ENCODE results near the gene NEURL4.
"Not testable (repeated sequence)": the region's sequence is repeated elsewhere in the genome, so short reads cannot be mapped to it uniquely, and the experiment has no call there.

NEURL4 gene

GRCh38 chr17:7343250-7343649 is 14.1 kb upstream of the NEURL4 start:
- TF ChIP-seq CTCF (IDR thresholded peaks at IDR 0.05; ENCODE audit: low read depth, low read length) (no peak), POLR2A (IDR thresholded peaks at IDR 0.05; ENCODE audit: extremely low read depth, insufficient read length) (no peak), MYC (IDR thresholded peaks at IDR 0.05; ENCODE audit: low read depth, low read length) (no peak)
- TF ChIP-seq, protein P1, sequence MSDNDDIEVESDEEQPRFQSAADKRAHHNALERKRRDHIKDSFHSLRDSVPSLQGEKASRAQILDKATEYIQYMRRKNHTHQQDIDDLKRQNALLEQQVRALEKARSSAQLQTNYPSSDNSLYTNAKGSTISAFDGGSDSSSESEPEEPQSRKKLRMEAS (IDR thresholded peaks at IDR 0.05; ENCODE audit: low read depth, low read length), result no peak
- no peak overlapping the region for H3K4me3 ChIP-seq (ENCODE audit: low read depth, low read length)
- no peak for DNase-seq (ENCODE audit: low read depth)

DNA sequence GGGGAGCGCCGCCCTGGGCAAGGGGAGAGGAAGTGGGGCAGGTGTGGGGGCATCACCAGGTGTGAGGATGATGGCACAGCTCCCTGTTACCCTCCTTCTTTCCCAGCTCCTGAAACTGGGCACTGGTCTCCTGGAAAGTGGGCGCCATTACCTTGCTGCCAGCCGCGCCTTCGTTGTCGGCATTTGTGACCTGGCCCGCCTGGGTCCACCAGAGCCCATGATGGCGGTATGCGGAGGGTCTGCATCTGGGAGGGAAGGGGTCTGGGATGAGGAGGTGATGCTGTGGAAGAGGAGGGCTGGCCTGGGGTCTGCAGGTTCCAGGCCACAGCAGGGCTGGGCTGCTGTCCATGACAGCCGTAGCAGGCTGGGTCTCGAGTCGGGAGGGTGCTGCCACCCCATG is 12.7 kb upstream of the NEURL4 start:
- TF ChIP-seq MYC (IDR thresholded peaks at IDR 0.05; ENCODE audit: low read depth, low read length) (no peak), POLR2A (IDR thresholded peaks at IDR 0.05; ENCODE audit: extremely low read depth, insufficient read length) (no peak), CTCF (IDR thresholded peaks at IDR 0.05; ENCODE audit: low read depth, low read length) (no peak)
- TF ChIP-seq, protein P1 (IDR thresholded peaks at IDR 0.05; ENCODE audit: low read depth, low read length), result no peak
- DNase-seq (ENCODE audit: low read depth), result no peak
- H3K4me3 ChIP-seq (ENCODE audit: low read depth, low read length), result no peak overlapping the region

DNA sequence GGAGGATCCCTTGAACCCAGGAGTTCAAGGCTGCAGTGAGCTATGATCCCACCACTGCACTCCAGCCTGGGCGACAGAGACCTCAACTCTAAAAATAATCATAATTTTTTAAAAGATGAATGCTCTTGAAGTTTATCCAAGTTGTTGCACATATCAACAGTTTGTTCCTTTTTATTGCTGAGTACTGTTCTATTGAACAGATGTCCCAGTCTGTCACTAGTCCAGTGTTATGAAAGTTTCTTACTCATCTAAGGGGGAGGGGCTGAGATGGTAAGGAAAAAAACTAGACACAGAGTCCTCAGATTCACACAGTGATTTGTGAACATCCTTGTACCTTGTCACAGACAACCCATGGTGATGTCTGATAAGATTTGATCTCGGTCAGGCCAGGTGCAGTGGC is 11.0 kb upstream of the NEURL4 start:
- no peak overlapping the region for H3K4me3 ChIP-seq (ENCODE audit: low read depth, low read length)
- peak; percentile 23 for DNase-seq (ENCODE audit: low read depth)

GRCh38 chr17:7337600-7337999 is 8.5 kb upstream of the NEURL4 start:
- not testable (repeated sequence) for DNase-seq (ENCODE audit: low read depth)
- H3K4me3 ChIP-seq (ENCODE audit: low read depth, low read length), result peak overlapping the region; percentile 77

More for the DNA sequence above, 11.0 kb upstream of the NEURL4 start:
- TF ChIP-seq, protein P1 (IDR thresholded peaks at IDR 0.05; ENCODE audit: low read depth, low read length), result no peak
- TF ChIP-seq CTCF (IDR thresholded peaks at IDR 0.05; ENCODE audit: low read depth, low read length) (no peak), MYC (IDR thresholded peaks at IDR 0.05; ENCODE audit: low read depth, low read length) (no peak), POLR2A (IDR thresholded peaks at IDR 0.05; ENCODE audit: extremely low read depth, insufficient read length) (no peak)

DNA sequence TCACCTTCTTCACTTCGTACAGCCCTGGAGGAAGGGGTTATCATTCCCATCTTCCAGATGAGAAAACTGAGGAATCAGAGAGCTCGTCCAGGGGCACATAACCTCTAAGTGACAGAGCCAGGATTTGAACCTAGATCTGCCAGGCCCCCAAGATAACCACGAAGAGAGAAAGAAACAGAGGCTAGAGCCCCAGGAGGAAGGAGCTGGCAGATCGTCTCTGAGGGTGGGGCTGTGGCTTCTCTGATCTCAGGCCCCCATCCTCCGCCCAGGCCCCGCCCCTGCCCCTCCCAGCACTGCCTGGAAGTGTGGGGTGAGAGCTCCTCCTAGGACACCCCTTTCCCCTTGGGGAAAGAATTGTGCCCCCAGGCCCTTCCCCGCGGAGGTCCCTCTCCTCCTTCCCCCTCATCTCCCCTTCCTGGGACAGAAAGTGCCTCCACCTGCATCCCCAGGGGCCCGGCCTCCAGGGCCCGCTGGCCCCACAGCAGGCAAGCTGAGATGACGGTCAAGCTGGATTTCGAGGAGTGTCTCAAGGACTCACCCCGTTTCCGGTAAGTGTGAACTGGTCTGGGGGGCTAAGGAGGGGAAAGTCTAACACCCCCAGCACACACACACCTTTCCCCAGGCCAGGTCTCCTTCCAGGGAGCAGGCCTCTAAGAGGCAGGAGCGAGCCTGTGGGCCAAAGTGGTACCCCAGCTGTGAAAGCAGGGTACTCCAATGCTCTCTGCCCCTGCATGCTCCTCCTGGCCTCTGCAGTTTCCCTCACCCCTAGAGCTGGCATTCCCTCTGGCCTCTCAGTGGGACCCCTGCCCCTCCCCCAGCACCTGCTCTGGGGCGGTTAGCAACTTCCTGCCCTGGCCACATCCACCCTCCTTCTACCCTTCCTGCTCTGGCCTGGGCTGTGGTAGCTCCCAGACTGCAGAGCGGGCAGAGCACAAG is 7.4 kb upstream of the NEURL4 start, which contains the start of gene ACAP1:
Gene ACAP1, plus strand, starts transcription at position 290 of the 936 bp plus-strand sequence. Its CDS starts 206 bp downstream, at position 496.
- peak; percentile 83 for DNase-seq (ENCODE audit: low read depth)
- peak within 1 kb of the TSS; percentile 77 for H3K4me3 ChIP-seq (ENCODE audit: low read depth, low read length)
- no peak for TF ChIP-seq POLR2A (IDR thresholded peaks at IDR 0.05; ENCODE audit: extremely low read depth, insufficient read length)
- TF ChIP-seq MYC (IDR thresholded peaks at IDR 0.05; ENCODE audit: low read depth, low read length), result 0 out of 2 replicates have a peak, but pooled peaks have one; percentile 54
- TF ChIP-seq, protein P1 (IDR thresholded peaks at IDR 0.05; ENCODE audit: low read depth, low read length), result peak; percentile 54
- no peak for TF ChIP-seq CTCF (IDR thresholded peaks at IDR 0.05; ENCODE audit: low read depth, low read length)

GRCh38 chr17:7335765-7336164 is 6.6 kb upstream of the NEURL4 start:
- peak overlapping the region; percentile 77 for H3K4me3 ChIP-seq (ENCODE audit: low read depth, low read length)
- DNase-seq (ENCODE audit: low read depth), result not testable (repeated sequence)

Measured in NB4 (cell line).